Measurements from ENCODE around the gene RAB3B.

DNA sequence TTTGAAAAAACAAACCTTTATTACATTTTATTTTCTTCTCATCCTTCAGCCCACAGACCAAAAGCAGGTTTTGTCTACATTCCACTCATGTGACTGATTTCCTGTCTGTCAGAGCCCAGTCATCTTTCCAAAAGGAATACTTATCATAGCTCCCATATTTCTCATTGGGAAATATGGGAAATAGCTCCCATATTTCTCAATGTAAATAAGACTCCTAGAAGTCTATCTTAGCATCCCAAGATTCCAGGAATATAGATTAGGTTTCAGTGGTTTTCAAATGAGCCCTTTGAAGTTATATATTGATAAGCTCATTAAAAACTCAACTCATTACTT is 92.8 kb downstream of the RAB3B start:
- TF ChIP-seq EZH2phosphoT487 (IDR thresholded peaks at IDR 0.05) = no peak
- TF ChIP-seq, protein P1, sequence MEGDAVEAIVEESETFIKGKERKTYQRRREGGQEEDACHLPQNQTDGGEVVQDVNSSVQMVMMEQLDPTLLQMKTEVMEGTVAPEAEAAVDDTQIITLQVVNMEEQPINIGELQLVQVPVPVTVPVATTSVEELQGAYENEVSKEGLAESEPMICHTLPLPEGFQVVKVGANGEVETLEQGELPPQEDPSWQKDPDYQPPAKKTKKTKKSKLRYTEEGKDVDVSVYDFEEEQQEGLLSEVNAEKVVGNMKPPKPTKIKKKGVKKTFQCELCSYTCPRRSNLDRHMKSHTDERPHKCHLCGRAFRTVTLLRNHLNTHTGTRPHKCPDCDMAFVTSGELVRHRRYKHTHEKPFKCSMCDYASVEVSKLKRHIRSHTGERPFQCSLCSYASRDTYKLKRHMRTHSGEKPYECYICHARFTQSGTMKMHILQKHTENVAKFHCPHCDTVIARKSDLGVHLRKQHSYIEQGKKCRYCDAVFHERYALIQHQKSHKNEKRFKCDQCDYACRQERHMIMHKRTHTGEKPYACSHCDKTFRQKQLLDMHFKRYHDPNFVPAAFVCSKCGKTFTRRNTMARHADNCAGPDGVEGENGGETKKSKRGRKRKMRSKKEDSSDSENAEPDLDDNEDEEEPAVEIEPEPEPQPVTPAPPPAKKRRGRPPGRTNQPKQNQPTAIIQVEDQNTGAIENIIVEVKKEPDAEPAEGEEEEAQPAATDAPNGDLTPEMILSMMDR (IDR thresholded peaks at IDR 0.05) = no peak
